K562 (cell line): ENCODE results near the gene TTC39A. TPM values are rescaled to one million over a fixed set of nuclear protein-coding genes. Genes with fewer than 3 reads are reported as not detected.
A peak's percentile ranks its signal among the peaks of the same experiment; 100 is the strongest.

ENCODE experiments used
- ATAC-seq: fragments of 200-7000 bp; cut with Tn5 transposase; 3 replicates; pipeline ENCODE4 v1.9.1; 2020; ENCODE audit warnings: moderate library complexity
- BruUV-seq: library from RNA; stranded (reverse); fragments of 400-500 nt; replicated peaks from 2 replicates; lab custom pipeline; 2021; lab: Mats Ljungman, UMichigan
- CTCF ChIA-PET: fragments of 300-600 bp; formaldehyde crosslinking; extraction: SDS; loops from one replicate; lab custom pipeline; 2021; ENCODE audit warnings: low intra/inter-chr PET ratio; lab: Yijun Ruan, JAX
- POLR2A ChIA-PET: fragments of 300-600, 350-650 bp; sonication (Branson Sonifier 250); formaldehyde crosslinking; extraction: SDS; loops from one replicate; lab custom pipeline; 2021; ENCODE audit warnings: antibody characterized with exemption, inconsistent platforms; lab: Yijun Ruan, JAX
- DNase-seq, 4 experiments: peaks; one replicate each; pipeline versions ENCODE4 v3.0.0 to v3.0.0-alpha.2; 2011 to 2018; ENCODE audit warnings: low spot score in 3 of 4, mixed read lengths in 3 of 4; ENCODE audit errors: extremely low read depth in 1 of 4
- FAIRE-seq: peaks from 2 replicates; lab custom pipeline; 2011; peaks lifted over from hg19 to GRCh38; lab: Jason Lieb, UNC
- H2AFZ ChIP-seq: 2 replicates; pipeline ENCODE4 v1.6.0; 2011; ENCODE audit warnings: low read depth, low read length, control low read depth, inconsistent platforms
- H3K27ac ChIP-seq: fragments of 200-600 bp; 3 replicates; pipeline ENCODE4 v1.8.0; 2011; ENCODE audit warnings: low read depth, mild to moderate bottlenecking, control low read depth, inconsistent platforms, low read length, moderate library complexity, mixed read lengths; ENCODE audit errors: extremely low read depth
- H3K27me3 ChIP-seq, 2 experiments: fragments of 300-600 bp in 1 of 2; 2 replicates in 1 of 2; 3 replicates in 1 of 2; pipeline versions ENCODE4 v1.6.0 to v1.8.0; 2011; ENCODE audit warnings: inconsistent platforms in 2 of 2, low read length in 2 of 2, mild to moderate bottlenecking in 1 of 2, mixed read lengths in 1 of 2, moderate library complexity in 1 of 2; ENCODE audit not compliant: control insufficient read depth in 2 of 2, insufficient read depth in 2 of 2
- H3K36me3 ChIP-seq: fragments of 300-600 bp; 3 replicates; pipeline ENCODE4 v1.8.0; 2011; ENCODE audit warnings: mild to moderate bottlenecking, low read length, inconsistent platforms; ENCODE audit not compliant: control insufficient read depth, insufficient read depth
- H3K4me1 ChIP-seq, 2 experiments: fragments of 200-600 bp in 1 of 2; replicated peaks in 1 of 2; 2 replicates in 1 of 2; 3 replicates in 1 of 2; pipeline versions ENCODE4 v1.5.1 to v1.8.0; 2011; ENCODE audit warnings: inconsistent platforms in 2 of 2, low read length in 2 of 2, mild to moderate bottlenecking in 1 of 2, mixed read lengths in 1 of 2, moderate library complexity in 1 of 2; ENCODE audit not compliant: control insufficient read depth in 2 of 2, insufficient read depth in 2 of 2
- H3K4me2 ChIP-seq: 2 replicates; pipeline ENCODE4 v1.6.1; 2011; ENCODE audit warnings: low read length, control low read depth, inconsistent platforms, mixed read lengths; ENCODE audit not compliant: insufficient read depth
- H3K4me3 ChIP-seq: fragments of 200-600 bp; sonication (generic), shearing (Covaris generic); 2 replicates; pipeline ENCODE4 v1.5.1; 2016; ENCODE audit warnings: control low read depth, inconsistent platforms
- H3K79me2 ChIP-seq: fragments of 200-600 bp; 3 replicates; pipeline ENCODE4 v1.8.0; 2011; ENCODE audit warnings: low read length, inconsistent platforms; ENCODE audit not compliant: control insufficient read depth, insufficient read depth
- H3K9ac ChIP-seq, 2 experiments: 2 replicates each; pipeline versions ENCODE4 v1.6.0 to v1.6.1; 2011; ENCODE audit warnings: low read depth in 2 of 2, low read length in 2 of 2, control low read depth in 1 of 2, inconsistent platforms in 1 of 2, mild to moderate bottlenecking in 1 of 2, mixed read lengths in 1 of 2; ENCODE audit not compliant: insufficient read depth in 1 of 2
- H3K9me1 ChIP-seq: one replicate; pipeline ENCODE4 v1.6.0; 2011; ENCODE audit warnings: inconsistent platforms, mild to moderate bottlenecking, low read length, moderate library complexity; ENCODE audit not compliant: control insufficient read depth, insufficient read depth
- H3K9me3 ChIP-seq: replicated peaks from 2 replicates; pipeline ENCODE4 v1.5.1; 2011; ENCODE audit warnings: low read depth, low read length, inconsistent platforms; ENCODE audit not compliant: control insufficient read depth, insufficient read depth
- H4K20me1 ChIP-seq: replicated peaks from 2 replicates; pipeline ENCODE4 v1.6.1; 2011; ENCODE audit warnings: low read length, inconsistent platforms, mixed read lengths; ENCODE audit not compliant: control insufficient read depth, insufficient read depth
- E2F6 ChIP-seq, 2 experiments: IDR thresholded peaks; 2 replicates each; pipeline ENCODE4 v1.6.1; 2011; ENCODE audit warnings: borderline replicate concordance in 1 of 2, control low read depth in 1 of 2, low read depth in 1 of 2, low read length in 1 of 2, mild to moderate bottlenecking in 1 of 2, mixed read lengths in 1 of 2, moderate library complexity in 1 of 2; ENCODE audit not compliant: insufficient read depth in 1 of 2, insufficient read length in 1 of 2, poor library complexity in 1 of 2, severe bottlenecking in 1 of 2; ENCODE audit errors: extremely low read depth in 1 of 2
- ESRRA ChIP-seq: fragments of 450-650 bp; IDR thresholded peaks from 2 replicates; pipeline ENCODE4 v1.6.1; 2014; ENCODE audit warnings: low read depth, mild to moderate bottlenecking, moderate library complexity, borderline replicate concordance
- FOXK1 ChIP-seq: sonication (generic); formaldehyde crosslinking; IDR thresholded peaks from 2 replicates; pipeline ENCODE4 v1.8.0; 2022; ENCODE audit warnings: missing genetic modification reagents, mild to moderate bottlenecking, borderline replicate concordance
- FOXM1 ChIP-seq, 2 experiments: fragments of 450-650 bp in 1 of 2; sonication (generic) in 1 of 2; formaldehyde crosslinking in 1 of 2; IDR thresholded peaks; 2 replicates each; pipeline versions ENCODE4 v1.6.1 to v1.9.0; 2017 to 2022; ENCODE audit warnings: low read depth in 2 of 2, mild to moderate bottlenecking in 2 of 2, missing genetic modification reagents in 1 of 2, moderate library complexity in 1 of 2
- GATAD2B ChIP-seq: fragments of 450-650 bp; IDR thresholded peaks from 2 replicates; pipeline ENCODE4 v1.6.1; 2017; ENCODE audit warnings: mild to moderate bottlenecking, borderline replicate concordance
- KDM1A ChIP-seq, 2 experiments: fragments of 450-650 bp; IDR thresholded peaks; 2 replicates each; pipeline ENCODE4 v1.6.1; 2016; ENCODE audit warnings: mild to moderate bottlenecking in 2 of 2
- L3MBTL2 ChIP-seq: fragments of 450-650 bp; IDR thresholded peaks from 2 replicates; pipeline ENCODE4 v1.6.1; 2016; ENCODE audit warnings: mild to moderate bottlenecking, moderate library complexity
- MEF2D ChIP-seq: conservative IDR thresholded peaks from 2 replicates; pipeline ENCODE4 v1.6.1; 2016; ENCODE audit warnings: low read depth, missing genetic modification characterization, missing compliant biosample characterization
- MTA3 ChIP-seq: fragments of 450-650 bp; formaldehyde crosslinking; IDR thresholded peaks from 2 replicates; pipeline ENCODE4 v1.6.1; 2017; ENCODE audit warnings: mild to moderate bottlenecking, borderline replicate concordance
- PATZ1 ChIP-seq: fragments of 250-450 bp; sonication (Bioruptor Pico); IDR thresholded peaks from 2 replicates; pipeline ENCODE4 v1.5.0; 2020; ENCODE audit warnings: mild to moderate bottlenecking, borderline replicate concordance
- RCOR1 ChIP-seq, 2 experiments: IDR thresholded peaks; 2 replicates each; pipeline ENCODE4 v1.6.1; 2012; ENCODE audit warnings: low read depth in 2 of 2, low read length in 2 of 2, borderline replicate concordance in 1 of 2, improper control_type of control experiment in 1 of 2
- ZBTB43 ChIP-seq: sonication (generic); formaldehyde crosslinking; IDR thresholded peaks from 2 replicates; pipeline ENCODE4 v1.8.0; 2023; ENCODE audit warnings: mild to moderate bottlenecking, missing genetic modification reagents
- ZKSCAN1 ChIP-seq: fragments of 150-350 bp; IDR thresholded peaks from 2 replicates; pipeline ENCODE4 v1.6.1; 2016; ENCODE audit warnings: low read depth, low read length
- WGBS: fragments of 100-300 bp; shearing (Covaris generic); methylation state at CpG from one replicate; pipeline ENCODE4 v1.1.6; 2016; ENCODE audit warnings: low coverage, mixed read lengths; ENCODE audit not compliant: insufficient coverage; ENCODE audit errors: missing lambda C conversion rate; 5-methylcytosine and 5-hydroxymethylcytosine counted together
- in situ Hi-C: fragments of 300-500 bp; cut with MboI; formaldehyde crosslinking; loops from 4 replicates; pipeline ENCODE4 v1.15.0; 2018; ENCODE audit warnings: inconsistent platforms, mixed read lengths
- intact Hi-C: fragments of 100-400 bp; cut with micrococcal nuclease; formaldehyde crosslinking; loops from 2 replicates; pipeline ENCODE4 v1.14.2; 2022
- polyA plus RNA-seq, 8 experiments: library from polyadenylated mRNA; depleted of rRNA in 4 of 8; stranded (reverse) in 5 of 8; unstranded in 3 of 8; fragments of >200 nt; fragmentation: Nextera tagmentation in 2 of 8; fragmentation: Illumina TruSeq in 1 of 8; extraction: Ambion mirVana in 2 of 8; extraction: Trizol in 1 of 8; gene quantifications; 2 replicates each; pipeline versions ENCODE4 v1.2.1 to v1.2.3, GENCODE V29; 2011 to 2014; ENCODE audit warnings: inconsistent platforms in 1 of 8, missing spikeins in 1 of 8
- total RNA-seq, 7 experiments: library from RNA; depleted of rRNA in 6 of 7; stranded (reverse); fragments of >200 nt in 6 of 7; fragmentation: Illumina TruSeq in 2 of 7; extraction: Trizol in 2 of 7; gene quantifications; 2 replicates each; pipeline versions ENCODE4 v1.2.1 to v1.2.3, GENCODE V29; 2011 to 2021; ENCODE audit warnings: low replicate concordance in 1 of 7

The TTC39A gene
- total and polyA plus RNA-seq, 9 of the 15 experiments (the other 6 are each of a cell fraction or from before 2014, with no cell fraction given), result 0.18 to 0.82 (median 0.35) TPM

GRCh38 chr1:51321924-51322280, 8.5 kb downstream of the TTC39A start (continued):
- no peak for TF ChIP-seq ZBTB43 (CRISPR knock-in tag)

GRCh38 chr1:51320967-51321923, 9.1 kb downstream of the TTC39A start:
- Histone ChIP-seq H4K20me1 (no peaks in the 10 kb centered on the region), H3K27ac (peak overlapping the region; percentile 31; the same call in 2 of the 3 replicates), H3K79me2 (no peaks in the 10 kb centered on the region), H3K4me3 (no peak overlapping the region), H3K4me1 (peaks cover 20 to 36% of the 10 kb centered on the region in 2 experiments), H3K9ac (peak overlapping the region; percentile 6 to 10; a peak in 3 of 4 replicates), H2AFZ (peak overlapping the region; percentile 75), H3K4me2 (no peak overlapping the region; the same call in 1 of the 2 replicates), H3K9me3 (no peaks in the 10 kb centered on the region), H3K36me3 (no peaks in the 10 kb centered on the region), H3K9me1 (no peaks in the 10 kb centered on the region), H3K27me3 (no peaks in the 10 kb centered on the region)
- ATAC-seq (peak; percentile 35), DNase-seq (peak in 1 of 4 experiments; percentile 42), FAIRE-seq (peak; percentile 35)
- CTCF ChIA-PET, result interaction anchor here (0.5 kb wide), 1 partner anchor 388 kb away, joined by 3 read pairs; no protein-coding TSS in a partner anchor
- POLR2A ChIA-PET, result interaction anchor here (0.5 to 1.4 kb wide), 3 partner anchors 11 to 735 kb away, joined by 3 read pairs; no protein-coding TSS in a partner anchor
- in situ Hi-C loops (no loop called here), intact Hi-C loops (no loop called here)
- no TSS peak for BruUV-seq
- 46% methylated on average over 10 of the region's 11 CpGs for WGBS
- TF ChIP-seq FOXM1 (IDR thresholded peaks at IDR 0.05; ENCODE audit: low read depth), result no peak
- TF ChIP-seq FOXM1 (CRISPR knock-in tag; IDR thresholded peaks at IDR 0.05; ENCODE audit: low read depth), result no peak
- no peak for TF ChIP-seq GATAD2B
- TF ChIP-seq E2F6 (IDR thresholded peaks at IDR 0.05; ENCODE audit: borderline replicate concordance in 1 of 2, extremely low read depth in 1 of 2, insufficient read depth in 1 of 2, insufficient read length in 1 of 2, low read depth in 1 of 2, low read length in 1 of 2, poor library complexity in 1 of 2, severe bottlenecking in 1 of 2), result peak in 1 of 2 experiments; percentile 26
- no peak for TF ChIP-seq MTA3
- TF ChIP-seq FOXK1 (CRISPR knock-in tag), result no peak
- no peak for TF ChIP-seq MEF2D
- TF ChIP-seq RCOR1 (IDR thresholded peaks at IDR 0.05; ENCODE audit: borderline replicate concordance in 1 of 2, low read depth in 2 of 2, low read length in 2 of 2), result no peak
- TF ChIP-seq PATZ1, result no peak
- TF ChIP-seq ZKSCAN1, result no peak
- TF ChIP-seq KDM1A (IDR thresholded peaks at IDR 0.05), result 0 out of 4 replicates have a peak, but pooled peaks of 1 of the 2 experiments have one; percentile 18
- peak; percentile 57; the same call in 1 of the 2 replicates for TF ChIP-seq L3MBTL2
- peak; percentile 37; the same call in 1 of the 2 replicates for TF ChIP-seq ESRRA
